Measurements from ENCODE around the gene TEP1.

The TEP1 gene

GRCh38 chr14:20365928-20366327 lies 47.4 kb downstream of the TEP1 start:
- no peak for TF ChIP-seq CTCF (IDR thresholded peaks at IDR 0.05)

- no peak for TF ChIP-seq CTCF (IDR thresholded peaks at IDR 0.05)
Observed at GRCh38 chr14:20356422-20356821, 56.9 kb downstream of the TEP1 start.

GRCh38 chr14:20350860-20351259 lies 62.4 kb downstream of the TEP1 start:
- no peak for TF ChIP-seq CTCF (IDR thresholded peaks at IDR 0.05)

GRCh38 chr14:20350282-20350681 lies 63.0 kb downstream of the TEP1 start:
- TF ChIP-seq CTCF (IDR thresholded peaks at IDR 0.05) = no peak

- TF ChIP-seq CTCF (IDR thresholded peaks at IDR 0.05) = no peak
Observed at GRCh38 chr14:20347747-20348146, 65.6 kb downstream of the TEP1 start.

- TF ChIP-seq CTCF (IDR thresholded peaks at IDR 0.05) = no peak
Observed at GRCh38 chr14:20346713-20347112, 66.6 kb downstream of the TEP1 start.

GRCh38 chr14:20345366-20345765 lies 67.9 kb downstream of the TEP1 start:
- no peak for TF ChIP-seq CTCF (IDR thresholded peaks at IDR 0.05)

- TF ChIP-seq CTCF (IDR thresholded peaks at IDR 0.05) = no peak
Observed at GRCh38 chr14:20343862-20344220, 69.5 kb downstream of the TEP1 start.
